Left renal pelvis (tissue), 4 donors: ENCODE data around the gene AICDA. TPM values are rescaled to one million over a fixed set of nuclear protein-coding genes. Genes with fewer than 3 reads are reported as not detected.
"Not testable (repeated sequence)": the region's sequence is repeated elsewhere in the genome, so short reads cannot be mapped to it uniquely, and the experiment has no call there.

Experiments used
- DNase-seq, 4 donors: peaks; one replicate each; pipeline ENCODE4 v3.0.0-alpha.2; 2013; ENCODE audit warnings: low read depth in 4 of 4, low spot score in 3 of 4
- polyA plus RNA-seq, 4 donors: library from polyadenylated mRNA; unstranded; fragments of 120-200 nt; gene quantifications; one replicate each; pipeline ENCODE4 v1.2.1, GENCODE V29; 2013; ENCODE audit not compliant: insufficient read length in 4 of 4

Gene AICDA
- polyA plus RNA-seq, result under 1 TPM; 0.27 to 0.50 (median 0.35) TPM

DNA sequence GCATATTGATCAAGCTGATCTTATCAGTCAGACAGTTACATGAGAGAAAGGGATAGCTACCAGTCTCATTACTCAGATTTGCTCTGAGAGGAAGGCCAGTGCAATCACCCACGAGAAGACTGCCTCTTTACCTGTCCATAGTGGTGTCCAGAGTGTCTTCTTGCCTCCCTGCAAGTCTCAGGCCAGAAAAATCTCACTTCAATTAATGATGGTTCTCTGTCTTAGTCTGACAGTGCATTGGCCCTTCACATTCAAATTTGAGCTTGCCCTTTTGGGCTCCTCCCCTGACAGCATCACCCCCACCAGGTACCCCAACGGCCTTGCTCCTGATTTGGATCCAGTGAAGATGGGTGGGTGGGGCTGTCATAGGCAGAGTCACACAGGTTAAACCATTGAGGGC lies at the start of gene AICDA:
TSS of gene AICDA (minus strand) at position 231 of the 400 bp plus-strand sequence. CDS start at position 139, 92 bp downstream.
- no peak for DNase-seq

DNA sequence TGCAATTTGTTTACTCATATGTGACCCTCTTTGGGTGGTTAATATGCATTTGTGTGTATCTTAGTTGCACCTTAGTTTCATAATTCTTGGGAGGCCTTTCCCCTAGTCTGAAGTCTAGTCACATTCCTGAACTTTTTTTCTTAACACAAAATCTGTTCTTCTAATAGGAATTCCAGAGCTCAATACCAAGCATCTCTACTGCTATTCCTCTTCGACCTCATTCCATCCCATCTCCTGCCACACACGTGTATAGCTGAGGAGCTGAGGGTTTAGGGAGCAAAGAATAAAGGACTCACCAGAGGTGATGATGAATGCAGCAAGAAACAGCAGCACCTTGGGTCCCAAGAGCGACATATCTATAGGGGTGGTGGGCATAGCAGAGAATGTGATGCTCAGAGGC lies 49.1 kb upstream of the AICDA start:
- DNase-seq, result no peak

DNA sequence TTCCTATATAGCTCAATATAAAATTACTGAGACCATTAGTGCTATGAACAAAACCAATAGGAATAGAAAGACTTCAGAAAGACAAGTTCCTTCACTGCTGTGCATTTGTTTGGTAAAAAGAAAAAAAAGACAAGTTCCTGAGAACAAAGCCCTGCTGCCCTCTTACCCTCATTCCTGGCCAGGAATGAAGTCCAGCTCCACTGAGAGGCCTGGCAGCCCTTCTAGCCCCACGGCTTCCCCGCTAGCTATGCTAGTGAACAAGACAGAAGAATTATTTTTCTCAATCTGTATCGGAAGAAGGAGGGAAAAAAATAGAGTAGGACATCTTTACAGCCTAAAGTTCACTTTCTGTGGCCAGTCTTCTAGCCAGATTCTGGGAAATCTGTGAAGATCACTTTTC lies 48.4 kb upstream of the AICDA start:
- no peak for DNase-seq

DNA sequence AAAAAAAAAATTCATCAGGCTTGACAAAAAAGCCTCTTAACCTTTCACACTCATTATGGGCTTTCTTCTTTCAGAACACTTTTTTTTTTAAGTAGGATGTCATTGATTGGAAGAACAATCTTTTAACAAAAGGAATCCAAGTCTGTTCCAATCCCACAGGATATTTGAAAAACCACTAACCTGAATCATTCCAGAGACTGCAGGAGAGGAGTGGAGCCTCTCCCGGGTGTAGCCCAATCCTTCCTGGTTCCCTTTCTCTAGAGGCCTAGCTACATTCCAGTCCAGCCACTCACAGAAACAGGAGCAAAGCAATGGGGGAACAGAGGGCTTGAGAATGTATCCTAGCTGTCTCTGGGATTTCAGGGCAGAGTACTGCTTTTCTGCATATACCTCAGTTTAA lies 45.7 kb upstream of the AICDA start:
- no peak for DNase-seq

DNA sequence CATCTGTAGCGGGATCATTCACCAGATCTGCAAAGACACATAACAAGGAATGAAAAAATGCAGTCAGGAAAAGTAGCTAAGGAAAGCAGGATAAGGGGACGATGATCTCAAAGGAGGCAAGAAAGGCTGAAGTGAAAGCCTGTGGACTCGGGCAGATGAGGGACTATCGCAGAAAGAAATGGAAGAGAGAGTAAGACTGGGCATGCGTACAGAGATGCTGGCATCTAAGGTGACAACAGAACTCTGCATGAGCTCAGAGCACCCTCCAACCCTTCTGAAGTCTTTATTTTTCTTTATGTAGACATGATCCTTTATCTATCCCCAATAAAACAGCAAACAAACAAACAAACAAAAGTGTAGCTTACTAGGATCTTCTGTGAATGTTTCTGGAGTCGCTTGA lies 42.8 kb upstream of the AICDA start:
- no peak for DNase-seq

DNA sequence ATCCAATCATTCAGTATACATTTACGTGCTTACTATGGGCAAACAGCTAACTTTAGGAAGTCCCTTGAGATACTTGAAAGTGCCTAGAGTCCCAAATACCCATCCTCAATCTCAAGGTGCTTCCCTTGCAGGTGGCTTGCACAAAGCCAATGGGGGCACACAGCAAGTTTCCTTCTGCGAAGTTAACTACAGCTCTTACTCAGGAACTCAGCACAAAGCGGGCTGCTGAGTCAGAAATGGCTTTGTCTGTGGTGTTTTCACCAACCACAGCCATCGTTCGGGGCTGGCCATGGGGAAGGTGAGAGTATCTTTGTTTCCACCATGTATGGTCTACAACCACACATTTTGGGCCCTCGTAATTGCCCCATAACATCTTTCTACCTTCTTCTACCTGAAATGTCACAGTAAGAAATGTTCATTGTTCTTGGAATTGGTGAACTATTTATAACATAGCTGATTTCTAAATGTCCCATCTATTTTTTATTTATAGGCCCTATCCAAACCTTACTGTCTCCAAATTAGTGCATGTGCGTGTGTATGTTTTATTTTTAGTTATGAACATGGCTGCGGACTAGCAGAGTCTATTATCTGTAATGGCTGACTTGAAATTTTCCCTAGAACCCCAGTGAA lies 36.0 kb upstream of the AICDA start:
- no peak for DNase-seq

DNA sequence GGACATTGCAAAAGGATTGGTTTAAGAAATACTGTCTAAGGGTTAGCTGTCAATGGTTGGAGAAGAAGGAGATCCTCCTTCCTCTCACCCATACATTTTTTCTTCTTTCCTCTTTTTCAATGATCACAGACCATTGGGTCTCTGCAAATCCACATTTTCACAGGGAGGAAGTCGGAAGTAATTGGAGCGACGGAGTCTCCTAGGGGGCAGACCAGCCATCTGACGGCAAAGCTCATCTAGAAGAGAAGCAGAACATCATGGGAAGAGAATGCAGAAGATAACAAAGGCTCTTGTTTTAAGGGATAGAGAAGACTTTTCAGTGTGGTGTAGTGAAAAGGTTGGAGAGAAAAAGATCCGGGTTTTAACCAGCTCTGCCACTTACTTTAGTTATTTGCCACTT lies 35.3 kb upstream of the AICDA start:
- DNase-seq, result no peak

DNA sequence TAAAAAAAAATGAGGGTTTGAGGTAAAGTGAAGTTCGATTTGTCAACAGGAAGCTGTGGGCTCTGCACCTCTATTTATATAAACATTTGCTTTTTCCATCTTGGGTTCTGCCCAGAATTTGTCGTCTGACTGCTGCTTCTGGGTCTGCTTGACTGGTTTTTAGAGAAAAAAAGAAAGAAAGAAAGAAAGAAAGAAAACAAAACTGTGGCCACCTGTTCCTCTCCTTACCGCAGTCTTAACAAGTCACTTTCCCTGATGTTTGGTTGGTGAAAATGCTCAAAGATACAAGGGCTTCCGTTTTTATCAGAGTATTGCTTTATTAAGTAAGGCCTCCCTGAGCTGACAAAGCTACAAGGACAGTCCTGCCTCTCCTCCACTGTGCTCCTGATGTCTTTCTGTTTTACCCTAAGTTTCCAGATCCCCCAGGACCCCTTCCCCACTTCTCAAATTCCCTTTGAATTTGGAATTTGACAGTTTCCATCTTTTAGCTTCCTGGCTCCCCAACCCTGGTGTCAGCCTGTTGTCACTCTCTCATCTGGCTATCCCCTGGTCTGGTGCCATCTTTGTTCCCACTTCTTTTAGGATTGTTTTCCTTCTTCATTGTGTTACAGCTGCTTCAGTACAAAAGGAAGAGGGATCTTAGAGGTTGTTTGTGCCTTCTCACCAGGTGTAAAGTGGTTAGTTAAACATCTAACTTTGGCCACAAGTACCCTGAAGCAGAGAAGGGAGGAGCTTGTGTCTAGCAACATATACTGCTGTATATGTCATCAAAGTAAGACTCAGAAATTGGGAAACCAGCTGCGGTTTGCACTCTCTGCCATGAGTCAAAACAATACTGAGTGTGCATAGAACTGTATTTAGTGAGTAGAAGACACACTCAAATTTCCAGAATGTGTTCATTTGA lies 31.9 kb upstream of the AICDA start:
- DNase-seq, result no peak

DNA sequence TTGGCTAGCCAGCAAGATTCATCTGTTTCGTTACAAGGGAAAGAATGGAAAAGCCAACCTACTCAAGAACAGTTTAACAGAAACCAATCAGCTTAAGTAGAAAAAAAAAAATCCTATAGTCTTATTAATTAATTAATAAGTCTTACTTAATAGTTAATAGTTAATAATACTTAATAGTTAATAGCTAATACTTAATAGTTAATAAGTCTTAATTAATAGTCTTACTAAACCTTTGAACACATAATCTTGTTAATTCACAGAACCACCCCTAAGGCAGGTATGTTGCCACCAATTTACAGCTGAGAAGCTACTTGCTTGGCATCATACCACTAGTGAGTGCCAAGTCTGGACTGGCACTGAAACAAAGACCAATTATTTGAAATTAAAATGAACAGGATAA lies 30.1 kb upstream of the AICDA start:
- no peak for DNase-seq

DNA sequence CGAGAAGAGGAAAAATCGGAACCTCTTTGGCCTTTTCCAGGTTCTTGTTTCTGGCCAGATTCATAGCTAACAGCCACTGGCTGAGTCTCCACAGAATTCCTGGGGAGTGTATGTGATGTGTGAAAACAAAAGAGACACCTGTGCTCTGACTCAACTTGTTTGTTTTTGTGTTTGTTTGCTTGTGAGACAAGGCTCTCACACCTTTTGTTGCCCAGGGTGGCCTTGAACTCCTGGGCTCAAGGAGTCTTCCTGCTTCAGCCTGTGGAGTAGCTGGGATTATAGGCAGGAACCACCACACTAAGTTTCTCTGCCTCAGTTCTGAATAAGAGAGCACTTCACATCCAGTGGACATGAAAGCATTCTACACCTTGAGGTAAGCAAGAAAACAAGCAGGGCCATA lies 27.3 kb upstream of the AICDA start:
- DNase-seq, result no peak

DNA sequence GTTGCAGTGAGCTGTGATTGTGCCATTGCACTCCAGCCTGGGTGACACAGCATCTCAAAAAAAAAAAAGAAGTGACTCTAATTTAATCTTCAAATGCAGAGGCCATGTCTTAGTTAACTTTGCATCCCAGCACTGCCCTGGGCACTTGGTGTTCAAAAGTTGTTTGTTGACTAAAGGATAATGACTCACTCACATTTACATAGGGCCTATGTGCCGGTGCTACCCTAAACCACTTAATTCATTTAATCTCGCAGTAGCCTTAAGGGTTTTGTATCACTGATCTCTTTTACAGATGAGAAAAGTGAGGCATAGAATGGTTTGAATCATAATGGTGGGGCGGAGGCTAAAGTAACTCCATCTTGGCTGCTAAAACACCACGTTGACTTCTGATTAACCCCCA lies 26.3 kb upstream of the AICDA start:
- no peak for DNase-seq

DNA sequence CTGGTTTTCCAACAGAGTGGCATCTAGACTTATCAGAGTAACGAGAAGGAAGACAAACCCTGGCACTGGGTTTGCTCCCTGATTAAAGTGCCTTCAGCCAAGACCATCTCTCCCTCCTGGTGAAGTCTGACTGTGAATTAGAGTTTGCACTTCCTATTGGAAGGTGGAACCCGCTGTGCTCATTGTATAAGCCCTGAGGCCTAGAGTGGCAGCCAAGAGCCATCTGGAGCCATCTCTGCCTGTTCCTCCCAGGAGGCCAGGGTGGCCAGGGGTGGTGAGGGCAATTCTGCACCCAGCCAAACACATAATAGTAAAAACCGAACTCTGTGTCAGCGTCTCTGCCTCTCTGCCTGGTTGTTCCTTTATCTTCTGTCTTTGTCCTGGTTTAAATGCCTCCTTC lies 25.0 kb upstream of the AICDA start:
- no peak for DNase-seq

DNA sequence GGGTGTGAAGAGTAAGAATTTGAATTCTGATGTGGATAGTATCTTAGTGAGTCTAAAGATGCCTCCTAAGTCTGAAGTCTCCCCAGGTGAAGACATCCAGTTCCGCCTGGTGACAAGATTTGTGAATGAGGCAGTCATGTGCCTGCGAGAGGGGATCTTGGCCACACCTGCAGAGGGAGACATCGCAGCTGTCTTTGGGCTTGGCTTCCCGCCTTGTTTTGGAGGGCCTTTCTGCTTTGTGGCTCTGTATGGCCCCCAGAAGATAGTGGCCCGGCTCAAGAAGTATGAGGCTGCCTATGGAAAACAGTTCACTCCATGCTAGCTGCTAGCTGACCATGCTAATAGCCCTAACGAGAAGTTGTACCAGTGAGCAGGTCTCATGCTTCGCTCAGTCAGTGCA lies 24.6 kb upstream of the AICDA start:
- DNase-seq, result no peak

DNA sequence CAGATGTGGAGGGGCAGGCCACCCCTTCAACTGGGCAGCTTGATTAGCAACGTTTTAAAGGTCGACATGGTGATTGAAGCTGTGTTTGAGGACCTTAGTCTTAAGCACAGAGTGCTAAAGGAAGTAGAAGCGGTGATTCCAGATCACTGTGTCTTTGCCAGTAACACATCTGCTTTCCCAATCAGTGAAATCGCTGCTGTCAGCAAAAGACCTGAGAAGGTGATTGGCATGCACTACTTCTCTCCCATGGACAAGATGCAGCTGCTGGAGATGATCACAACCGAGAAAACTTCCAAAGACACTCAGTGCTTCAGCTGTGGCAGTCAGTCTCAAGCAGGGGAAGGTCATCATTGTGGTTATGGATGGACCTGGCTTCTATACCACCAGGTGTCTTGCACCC lies 23.9 kb upstream of the AICDA start:
- DNase-seq, result no peak

DNA sequence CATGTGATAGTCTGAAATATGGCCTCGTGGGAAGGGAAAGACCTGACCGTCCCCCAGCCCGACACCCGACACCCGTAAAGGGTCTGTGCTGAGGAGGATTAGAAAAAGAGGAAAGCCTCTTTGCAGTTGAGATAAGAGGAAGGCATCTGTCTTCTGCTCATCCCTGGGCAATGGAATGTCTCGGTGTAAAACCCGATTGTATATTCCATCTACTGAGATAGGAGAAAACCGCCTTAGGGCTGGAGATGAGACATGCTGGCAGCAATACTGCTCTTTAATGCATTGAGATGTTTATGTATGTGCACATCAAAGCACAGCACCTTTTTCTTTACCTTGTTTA lies 23.3 kb upstream of the AICDA start:
- not testable (repeated sequence) for DNase-seq

DNA sequence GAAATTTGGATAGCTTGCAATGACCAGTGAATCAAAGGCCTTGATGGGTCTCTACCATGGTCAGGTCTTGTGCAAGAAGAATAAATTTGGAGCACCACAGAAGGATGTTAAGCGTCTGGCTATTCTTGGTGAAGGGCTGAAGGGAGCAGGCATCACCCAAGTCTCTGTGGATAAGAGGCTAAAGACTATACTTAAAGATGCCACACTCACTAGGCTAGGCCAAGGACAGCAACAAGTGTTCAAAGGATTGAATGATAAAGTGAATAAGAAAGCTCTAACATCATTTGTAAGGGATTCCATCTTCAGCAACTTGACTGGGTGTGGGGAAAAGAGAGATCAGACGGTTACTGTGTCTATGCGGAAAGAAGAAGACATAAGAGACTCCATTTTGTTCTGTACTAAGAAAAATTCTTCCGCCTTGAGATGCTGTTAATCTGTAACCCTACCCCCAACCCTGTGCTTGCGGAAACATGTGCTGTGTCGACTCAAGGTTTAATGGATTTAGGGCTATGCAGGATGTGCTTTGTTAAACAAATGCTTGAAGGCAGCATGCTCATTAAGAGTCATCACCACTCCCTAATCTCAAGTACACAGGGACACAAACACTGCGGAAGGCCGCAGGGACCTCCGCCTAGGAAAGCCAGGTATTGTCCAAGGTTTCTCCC lies 22.8 kb upstream of the AICDA start:
- DNase-seq, result not testable (repeated sequence)

DNA sequence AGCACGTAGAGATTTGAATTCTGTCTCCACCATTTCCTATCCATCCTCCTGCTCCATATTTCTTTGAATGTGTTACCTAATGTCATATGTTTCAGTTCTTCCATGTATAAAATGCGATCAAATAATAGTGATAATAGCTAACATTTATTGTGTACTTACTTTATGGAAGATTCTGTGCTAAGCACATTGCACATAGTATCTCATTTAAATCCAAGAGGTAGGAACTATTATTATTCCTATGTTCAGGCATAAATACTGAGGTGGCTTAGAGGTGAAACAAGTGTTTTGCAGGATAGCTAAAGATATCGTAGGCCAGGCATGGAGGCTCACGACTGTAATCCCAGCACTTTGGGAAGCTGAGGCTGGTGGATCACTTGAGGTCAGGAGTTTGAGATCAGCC lies 17.5 kb upstream of the AICDA start:
- no peak for DNase-seq

DNA sequence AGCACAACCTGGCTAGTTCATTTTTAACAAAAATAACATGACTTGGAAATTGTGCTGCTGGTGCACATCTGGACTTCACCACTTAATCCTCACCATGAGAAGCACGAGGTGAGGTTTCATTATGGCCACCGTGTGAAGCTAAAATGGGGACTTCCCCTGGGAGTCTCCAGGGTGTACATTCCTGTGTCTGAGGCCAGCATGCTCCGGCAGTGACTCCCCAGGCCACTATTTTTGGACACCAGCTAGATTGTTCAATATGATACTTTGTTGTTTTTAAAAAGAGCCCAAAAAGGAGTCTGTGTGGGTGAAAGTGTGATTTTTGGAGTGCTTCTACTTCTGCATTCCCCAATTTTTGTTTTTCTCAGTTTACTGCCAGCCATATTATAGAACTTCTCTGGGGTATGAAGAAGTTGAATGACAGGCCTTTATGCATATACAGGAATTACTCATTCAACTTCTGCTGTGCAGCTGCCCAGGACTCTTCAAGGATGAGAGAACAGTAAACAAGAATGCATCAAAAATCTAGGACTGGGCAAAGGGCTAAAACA lies 16.9 kb upstream of the AICDA start:
- no peak for DNase-seq

DNA sequence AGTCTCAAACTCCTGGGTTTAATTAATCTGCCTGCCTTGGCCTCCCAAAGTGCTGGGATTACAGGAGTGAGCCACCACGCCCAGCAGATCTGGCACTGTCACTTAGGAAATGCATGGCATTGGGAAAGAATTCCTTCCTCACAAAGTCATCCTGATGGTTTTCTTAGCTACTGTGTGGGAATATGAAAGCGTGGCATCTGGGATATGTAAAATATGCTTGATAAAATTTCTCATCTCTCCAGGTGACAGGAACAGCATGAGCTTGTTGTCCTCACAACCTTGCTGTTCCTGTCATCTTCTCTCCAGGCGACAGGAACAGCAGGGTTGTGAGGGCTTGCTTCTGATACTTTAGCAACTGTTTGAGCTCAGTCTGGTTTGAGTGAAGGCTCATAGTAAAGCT lies 16.1 kb upstream of the AICDA start:
- DNase-seq, result no peak

DNA sequence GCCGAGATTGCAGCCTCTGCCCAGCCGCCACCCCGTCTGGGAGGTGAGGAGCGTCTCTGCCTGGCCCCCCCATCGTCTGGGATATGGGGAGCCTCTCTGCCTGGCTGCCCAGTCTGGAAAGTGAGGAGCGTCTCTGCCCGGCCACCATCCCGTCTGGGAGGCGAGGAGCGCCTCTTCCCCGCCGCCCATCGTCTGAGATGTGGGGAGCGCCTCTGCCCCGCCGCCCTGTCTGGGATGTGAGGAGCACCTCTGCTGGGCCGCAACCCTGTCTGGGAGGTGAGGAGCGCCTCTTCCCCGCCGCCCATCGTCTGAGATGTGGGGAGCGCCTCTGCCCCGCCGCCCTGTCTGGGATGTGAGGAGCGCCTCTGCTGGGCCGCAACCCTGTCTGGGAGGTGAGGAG lies 12.1 kb upstream of the AICDA start:
- not testable (repeated sequence) for DNase-seq

DNA sequence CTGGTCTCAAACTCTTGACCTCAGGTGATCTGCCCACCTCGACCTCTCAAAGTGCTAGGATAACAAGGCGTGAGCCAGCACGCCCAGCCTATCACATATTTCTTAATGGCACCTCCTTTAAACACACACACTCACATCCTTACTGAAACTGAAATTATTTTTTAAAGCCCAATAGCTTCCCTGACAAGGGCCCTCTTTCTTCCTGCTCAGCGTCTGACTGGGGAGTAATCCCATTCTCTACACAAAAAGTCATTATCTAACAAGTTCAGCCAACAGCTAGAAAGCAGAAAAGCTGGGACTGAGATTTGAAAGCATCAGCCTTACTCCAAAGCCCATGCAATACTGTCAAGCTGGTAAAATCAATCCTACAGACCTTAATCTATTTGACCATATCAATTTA lies 10.0 kb upstream of the AICDA start:
- no peak for DNase-seq
